NT2/D1 (cell line): ENCODE data around the gene COL10A1.

ENCODE experiments used
- DNase-seq: peaks from one replicate; pipeline ENCODE4 v3.0.0-alpha.2; 2011; ENCODE audit warnings: low read depth, low spot score
- H3K27me3 ChIP-seq: 2 replicates; pipeline ENCODE4 v1.6.0; 2011; ENCODE audit warnings: mild to moderate bottlenecking; ENCODE audit not compliant: insufficient read length, insufficient read depth
- H3K36me3 ChIP-seq: 2 replicates; pipeline ENCODE4 v1.6.1; 2011; ENCODE audit warnings: mild to moderate bottlenecking, low read length, mixed read lengths; ENCODE audit not compliant: insufficient read depth, insufficient read length
- H3K4me1 ChIP-seq: 2 replicates; pipeline ENCODE4 v1.5.1; 2011; ENCODE audit not compliant: insufficient read depth, insufficient read length
- H3K4me3 ChIP-seq: 2 replicates; pipeline ENCODE4 v1.5.1; 2011; ENCODE audit warnings: low read depth; ENCODE audit not compliant: insufficient read length
- H3K9ac ChIP-seq: 2 replicates; pipeline ENCODE4 v1.6.0; 2011; ENCODE audit warnings: low read depth; ENCODE audit not compliant: insufficient read length
- H3K9me3 ChIP-seq: 2 replicates; pipeline ENCODE4 v1.5.1; 2011; ENCODE audit warnings: mild to moderate bottlenecking, low read length; ENCODE audit not compliant: insufficient read depth
- SUZ12 ChIP-seq: IDR thresholded peaks from 2 replicates; pipeline ENCODE4 v1.6.1; 2011; ENCODE audit not compliant: insufficient read length, insufficient read depth; ENCODE audit errors: extremely low read depth
- YY1 ChIP-seq: IDR thresholded peaks from 2 replicates; pipeline ENCODE4 v1.6.1; 2011; ENCODE audit not compliant: insufficient read length, insufficient read depth
- ZNF274 ChIP-seq: IDR thresholded peaks from 2 replicates; pipeline ENCODE4 v1.6.1; 2011; ENCODE audit warnings: mild to moderate bottlenecking, low read depth, low read length

COL10A1 gene

DNA sequence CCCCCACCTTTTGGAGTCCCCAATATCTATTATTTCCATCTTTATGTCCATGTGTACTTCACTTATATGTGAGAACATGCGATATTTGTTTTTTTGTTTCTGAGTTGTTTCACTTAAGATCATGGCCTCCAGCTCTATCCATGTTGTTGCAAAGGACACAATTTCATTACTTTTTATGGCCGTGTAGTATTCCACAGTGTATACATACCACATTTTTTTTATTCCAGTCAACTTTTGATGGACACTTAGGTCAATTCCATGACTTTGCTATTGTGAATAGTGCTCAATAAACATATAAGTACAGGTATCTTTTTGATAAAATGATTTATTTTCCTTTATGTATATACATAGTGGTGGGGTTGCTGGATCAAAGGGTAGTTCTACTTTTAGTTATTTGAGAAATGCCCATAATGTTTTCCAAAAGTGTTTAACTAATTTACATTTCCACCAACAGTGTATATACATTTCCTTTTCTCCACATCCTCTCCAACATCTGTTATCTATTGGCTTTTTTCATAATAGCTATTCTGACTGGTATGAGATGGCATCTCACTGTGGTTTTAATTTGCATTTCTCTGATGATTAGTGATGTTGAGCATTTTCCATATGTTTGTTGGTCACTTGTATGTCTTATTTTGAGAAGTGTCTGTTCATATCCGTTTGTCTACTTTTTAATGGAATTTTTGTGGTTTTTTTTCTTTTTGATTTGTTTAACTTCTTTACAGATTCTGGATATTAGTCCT is 34.0 kb upstream of the COL10A1 start:
- no peak overlapping the region for H3K9ac ChIP-seq
- no peaks in the 10 kb centered on the region for H3K4me1 ChIP-seq
- no peaks in the 10 kb centered on the region for H3K9me3 ChIP-seq
- DNase-seq: no peak
- H3K4me3 ChIP-seq: no peak overlapping the region
- TF ChIP-seq ZNF274: no peak
- no peak for TF ChIP-seq YY1
- no peak for TF ChIP-seq SUZ12
- H3K27me3 ChIP-seq: no peaks in the 10 kb centered on the region
- no peaks in the 10 kb centered on the region for H3K36me3 ChIP-seq

DNA sequence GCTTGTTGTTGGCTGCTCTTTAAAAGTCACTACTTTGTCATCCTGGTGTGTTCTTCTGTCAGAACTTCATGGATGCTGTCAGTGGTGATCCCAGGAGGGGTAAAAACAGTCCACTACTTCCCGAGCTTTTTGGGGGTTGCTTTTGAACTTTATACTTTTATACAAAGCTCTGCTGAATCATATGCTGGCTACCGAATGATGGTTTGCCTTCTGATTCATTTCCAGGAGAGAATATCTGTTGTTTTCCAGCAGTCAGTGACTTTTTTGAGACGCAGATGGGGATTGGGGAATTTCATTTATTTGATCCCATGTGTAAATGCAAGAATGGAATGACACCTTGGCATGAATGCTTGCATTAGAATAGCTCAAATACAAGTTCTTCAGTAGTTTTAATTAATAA is 32.7 kb upstream of the COL10A1 start:
- TF ChIP-seq ZNF274: no peak
- no peak for TF ChIP-seq SUZ12
- no peak for TF ChIP-seq YY1
- Histone ChIP-seq H3K4me3 (no peak overlapping the region), H3K9ac (no peak overlapping the region), H3K27me3 (no peaks in the 10 kb centered on the region), H3K9me3 (no peaks in the 10 kb centered on the region), H3K4me1 (no peaks in the 10 kb centered on the region), H3K36me3 (no peaks in the 10 kb centered on the region)
- DNase-seq: no peak

- Histone ChIP-seq H3K4me1 (no peaks in the 10 kb centered on the region), H3K27me3 (no peaks in the 10 kb centered on the region), H3K4me3 (no peak overlapping the region), H3K36me3 (no peaks in the 10 kb centered on the region), H3K9ac (no peak overlapping the region), H3K9me3 (no peaks in the 10 kb centered on the region)
- DNase-seq: no peak
- no peak for TF ChIP-seq ZNF274
- no peak for TF ChIP-seq YY1
- no peak for TF ChIP-seq SUZ12
Measured at GRCh38 chr6:116157391-116157790, 31.5 kb upstream of the COL10A1 start.

GRCh38 chr6:116156405-116157326 is 30.7 kb upstream of the COL10A1 start:
- H3K27me3 ChIP-seq: no peaks in the 10 kb centered on the region
- H3K9ac ChIP-seq: no peak overlapping the region
- H3K36me3 ChIP-seq: no peaks in the 10 kb centered on the region
- no peaks in the 10 kb centered on the region for H3K9me3 ChIP-seq
- DNase-seq: no peak
- no peaks in the 10 kb centered on the region for H3K4me1 ChIP-seq
- H3K4me3 ChIP-seq: no peak overlapping the region
- TF ChIP-seq ZNF274 (no peak), SUZ12 (no peak), YY1 (no peak)

- no peaks in the 10 kb centered on the region for H3K36me3 ChIP-seq
- no peaks in the 10 kb centered on the region for H3K9me3 ChIP-seq
- no peak overlapping the region for H3K9ac ChIP-seq
- DNase-seq: no peak
- H3K4me1 ChIP-seq: no peaks in the 10 kb centered on the region
- TF ChIP-seq YY1 (no peak), ZNF274 (no peak), SUZ12 (no peak)
- no peaks in the 10 kb centered on the region for H3K27me3 ChIP-seq
- no peak overlapping the region for H3K4me3 ChIP-seq
Measured at GRCh38 chr6:116154887-116155286, 29.0 kb upstream of the COL10A1 start.

DNA sequence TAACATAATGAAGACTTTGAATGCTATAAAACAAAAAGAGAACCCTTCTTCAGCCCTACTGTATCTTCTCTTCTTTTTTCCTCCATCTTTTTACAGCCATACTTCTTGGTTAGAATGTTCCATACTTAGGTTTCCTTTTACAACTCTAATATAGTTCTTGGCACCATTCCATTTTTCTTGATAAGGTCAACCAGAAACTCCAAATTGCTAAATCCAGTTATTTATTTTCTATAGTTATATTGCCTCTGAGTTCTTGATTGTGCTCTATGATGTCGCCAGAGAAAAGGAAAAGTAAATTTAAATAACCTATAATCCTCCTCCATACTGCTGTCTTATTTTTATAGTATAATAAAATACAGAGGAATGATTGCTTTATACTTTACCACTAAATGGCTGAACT is 26.7 kb upstream of the COL10A1 start:
- DNase-seq: no peak
- no peak for TF ChIP-seq ZNF274
- TF ChIP-seq SUZ12: no peak
- TF ChIP-seq YY1: no peak
- H3K36me3 ChIP-seq: no peaks in the 10 kb centered on the region

More for the DNA sequence above, 26.7 kb upstream of the COL10A1 start:
- H3K9me3 ChIP-seq: no peaks in the 10 kb centered on the region
- no peak overlapping the region for H3K9ac ChIP-seq
- H3K27me3 ChIP-seq: no peaks in the 10 kb centered on the region
- H3K4me1 ChIP-seq: no peaks in the 10 kb centered on the region
- no peak overlapping the region for H3K4me3 ChIP-seq
